ENCODE results near the gene IL17RA. TPM values are rescaled to one million over a fixed set of nuclear protein-coding genes. Genes with fewer than 3 reads are reported as not detected.

The IL17RA gene
- total and polyA plus RNA-seq, 2 donors from 2014 or later, result 4.2 to 26.8 TPM

DNA sequence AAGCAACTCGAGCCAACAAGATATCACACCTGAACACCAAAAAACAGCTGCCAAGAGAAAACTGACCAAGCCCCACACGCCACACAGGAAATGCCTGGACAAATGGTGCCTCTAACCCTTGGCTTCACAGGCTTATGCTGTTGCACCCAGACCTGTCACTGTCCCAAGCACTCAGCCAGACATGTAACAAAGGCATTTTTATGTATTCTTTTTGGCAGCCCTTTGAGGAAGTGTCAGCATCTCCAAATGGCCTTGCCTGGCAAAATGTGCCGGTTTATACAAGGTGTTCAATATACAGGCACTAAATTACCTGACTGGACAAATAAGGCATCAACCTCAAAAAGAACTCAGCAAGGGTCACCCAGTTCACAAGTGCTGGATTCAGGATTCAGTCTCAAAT lies 68.2 kb downstream of the IL17RA start:
- Histone ChIP-seq H3K36me3 (ENCODE audit: control insufficient read depth in 2 of 3, insufficient read depth in 3 of 3, low read length in 3 of 3) (peaks cover 0 to 5% (median 0%) of the 10 kb centered on the region in 3 donors), H3K9me3 (ENCODE audit: control insufficient read depth in 2 of 3, insufficient read depth in 1 of 3, low read length in 3 of 3) (no peaks in the 10 kb centered on the region), H3K4me3 (ENCODE audit: low read length in 3 of 3) (no peak overlapping the region), H3K27ac (ENCODE audit: low read depth in 2 of 2, low read length in 2 of 2) (no peak overlapping the region), H3K4me1 (ENCODE audit: control insufficient read depth in 2 of 3, insufficient read depth in 2 of 3, low read depth in 1 of 3, low read length in 3 of 3) (peaks cover 0 to 2% (median 0%) of the 10 kb centered on the region in 3 donors), H3K9ac (ENCODE audit: low read length in 3 of 3) (no peak overlapping the region), H3K27me3 (ENCODE audit: control insufficient read depth, insufficient read depth, low read length) (no peaks in the 10 kb centered on the region)
- FAIRE-seq, result no peak
- no peak for TF ChIP-seq CTCF (IDR thresholded peaks at IDR 0.05; ENCODE audit: borderline replicate concordance, extremely low read depth, insufficient read depth)
- intact Hi-C loops (cut with DNase I), result no loop called here
- no peak for DNase-seq

DNA sequence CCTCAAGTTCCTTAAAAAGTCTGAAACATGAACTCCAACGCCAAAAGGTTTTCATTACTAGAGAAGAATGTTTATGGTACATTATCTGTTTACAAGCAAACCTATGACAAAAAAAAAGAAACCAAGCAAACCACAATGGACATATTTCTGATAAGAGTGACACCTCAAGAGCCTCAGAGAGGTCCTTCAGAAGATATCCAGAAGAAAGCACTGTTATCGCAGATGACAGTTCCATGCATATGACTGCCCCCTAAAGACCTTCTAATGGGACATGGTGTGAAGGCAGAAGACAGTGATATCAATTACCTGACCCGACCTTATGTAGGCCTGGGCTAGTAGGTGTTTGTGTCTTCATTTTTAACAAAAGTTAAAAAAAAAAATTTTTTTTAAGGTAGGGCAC lies 71.1 kb downstream of the IL17RA start:
- Histone ChIP-seq H3K27ac (ENCODE audit: low read depth in 2 of 2, low read length in 2 of 2) (no peak overlapping the region), H3K4me3 (ENCODE audit: low read length in 3 of 3) (no peak overlapping the region), H3K4me1 (ENCODE audit: control insufficient read depth in 2 of 3, insufficient read depth in 2 of 3, low read depth in 1 of 3, low read length in 3 of 3) (peaks cover 0 to 6% (median 4%) of the 10 kb centered on the region in 3 donors), H3K36me3 (ENCODE audit: control insufficient read depth in 2 of 3, insufficient read depth in 3 of 3, low read length in 3 of 3) (no peaks in the 10 kb centered on the region), H3K9ac (ENCODE audit: low read length in 3 of 3) (no peak overlapping the region), H3K9me3 (ENCODE audit: control insufficient read depth in 2 of 3, insufficient read depth in 1 of 3, low read length in 3 of 3) (no peaks in the 10 kb centered on the region), H3K27me3 (ENCODE audit: control insufficient read depth, insufficient read depth, low read length) (no peaks in the 10 kb centered on the region)
- DNase-seq, result no peak
- FAIRE-seq, result no peak
- intact Hi-C loops (cut with DNase I), result no loop called here
- TF ChIP-seq CTCF (IDR thresholded peaks at IDR 0.05; ENCODE audit: borderline replicate concordance, extremely low read depth, insufficient read depth), result no peak

DNA sequence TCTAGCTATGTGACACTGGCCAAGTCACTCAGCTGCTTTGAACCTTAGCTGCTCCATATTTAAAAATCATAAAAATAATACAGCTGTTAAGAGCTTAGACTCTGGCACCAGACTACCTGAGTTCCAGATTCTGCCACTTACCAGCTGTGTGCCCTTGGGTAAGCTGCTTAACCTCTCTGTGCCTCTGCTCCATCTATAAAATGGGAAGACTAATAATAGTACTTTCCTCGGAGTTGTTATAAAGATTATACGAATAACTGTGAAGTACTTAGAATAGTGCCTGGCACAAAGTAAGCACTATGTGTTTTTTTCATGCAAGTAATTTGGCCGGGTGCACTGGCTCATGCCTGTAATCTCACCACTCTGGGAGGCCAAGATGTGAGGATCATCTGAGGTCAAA lies 72.9 kb downstream of the IL17RA start:
- Histone ChIP-seq H3K27me3 (ENCODE audit: control insufficient read depth, insufficient read depth, low read length) (no peaks in the 10 kb centered on the region), H3K36me3 (ENCODE audit: control insufficient read depth in 2 of 3, insufficient read depth in 3 of 3, low read length in 3 of 3) (no peaks in the 10 kb centered on the region), H3K4me3 (ENCODE audit: low read length in 3 of 3) (peak overlapping the region in 1 of 3 donors; percentile 78), H3K9ac (ENCODE audit: low read length in 3 of 3) (no peak overlapping the region), H3K27ac (ENCODE audit: low read depth in 2 of 2, low read length in 2 of 2) (no peak overlapping the region), H3K4me1 (ENCODE audit: control insufficient read depth in 2 of 3, insufficient read depth in 2 of 3, low read depth in 1 of 3, low read length in 3 of 3) (peaks cover 0 to 6% (median 4%) of the 10 kb centered on the region in 3 donors), H3K9me3 (ENCODE audit: control insufficient read depth in 2 of 3, insufficient read depth in 1 of 3, low read length in 3 of 3) (no peaks in the 10 kb centered on the region)
- DNase-seq (no peak), FAIRE-seq (no peak)
- intact Hi-C loops (cut with DNase I), result no loop called here
- no peak for TF ChIP-seq CTCF (IDR thresholded peaks at IDR 0.05; ENCODE audit: borderline replicate concordance, extremely low read depth, insufficient read depth)

- intact Hi-C loops (cut with DNase I), result no loop called here
- H3K27me3 ChIP-seq (ENCODE audit: control insufficient read depth, insufficient read depth, low read length), result no peaks in the 10 kb centered on the region
- DNase-seq (no peak), FAIRE-seq (no peak)
- no peaks in the 10 kb centered on the region for H3K9me3 ChIP-seq (ENCODE audit: control insufficient read depth in 2 of 3, insufficient read depth in 1 of 3, low read length in 3 of 3)
- H3K4me1 ChIP-seq (ENCODE audit: control insufficient read depth in 2 of 3, insufficient read depth in 2 of 3, low read depth in 1 of 3, low read length in 3 of 3), result peaks cover 0 to 6% (median 4%) of the 10 kb centered on the region in 3 donors
- peak overlapping the region in 2 of 3 donors; percentile 49 to 61 for H3K9ac ChIP-seq (ENCODE audit: low read length in 3 of 3)
- no peaks in the 10 kb centered on the region for H3K36me3 ChIP-seq (ENCODE audit: control insufficient read depth in 2 of 3, insufficient read depth in 3 of 3, low read length in 3 of 3)
- H3K4me3 ChIP-seq (ENCODE audit: low read length in 3 of 3), result peak overlapping the region; percentile 67 to 78 (median 67)
- peak overlapping the region; percentile 88 to 89 for H3K27ac ChIP-seq (ENCODE audit: low read depth in 2 of 2, low read length in 2 of 2)
- TF ChIP-seq CTCF (IDR thresholded peaks at IDR 0.05; ENCODE audit: borderline replicate concordance, extremely low read depth, insufficient read depth), result no peak
Observed at GRCh38 chr22:17158176-17158567, 73.4 kb downstream of the IL17RA start.

All from kidney (tissue), 14 donors.